Activated B cell treated with CpG ODN at 0.5 μM for 24 hours (primary cell): ENCODE measurements around the gene EFCC1. TPM values are rescaled to one million over a fixed set of nuclear protein-coding genes. Genes with fewer than 3 reads are reported as not detected.

Experiments used
- ATAC-seq: fragments of 200-7000 bp; cut with Tn5 transposase; one replicate; pipeline ENCODE4 v1.10.0; 2021; ENCODE audit warnings: low read depth, mild to moderate bottlenecking, moderate library complexity
- CTCF ChIA-PET: fragments of 350-600 bp; sonication (Branson Sonifier 250); formaldehyde crosslinking; loops from one replicate; lab custom pipeline; 2021; ENCODE audit warnings: antibody characterized with exemption; lab: Charles Lee
- POLR2A ChIA-PET: fragments of 350-600 bp; sonication (Branson Sonifier 250); formaldehyde crosslinking; loops from one replicate; lab custom pipeline; 2021; ENCODE audit warnings: antibody characterized with exemption; lab: Charles Lee
- DNase-seq: peaks from one replicate; pipeline ENCODE4 v3.0.0; 2022
- H3K27ac Mint-ChIP-seq: one replicate; pipeline ENCODE4 v1.8.0; 2020; ENCODE audit warnings: mixed read lengths
- H3K27me3 Mint-ChIP-seq: one replicate; pipeline ENCODE4 v1.8.0; 2021; ENCODE audit warnings: mixed read lengths
- H3K36me3 Mint-ChIP-seq: one replicate; pipeline ENCODE4 v1.8.0; 2021; ENCODE audit warnings: low read depth, mixed read lengths
- H3K4me1 Mint-ChIP-seq: one replicate; pipeline ENCODE4 v1.8.0; 2021; ENCODE audit warnings: mixed read lengths
- H3K4me3 Mint-ChIP-seq: one replicate; pipeline ENCODE4 v1.8.0; 2020; ENCODE audit warnings: mild to moderate bottlenecking, mixed read lengths
- H3K9me3 Mint-ChIP-seq: one replicate; pipeline ENCODE4 v1.8.0; 2020; ENCODE audit warnings: mixed read lengths
- CTCF ChIP-seq: fragments of 200-600 bp; IDR thresholded peaks from one replicate; pipeline ENCODE4 v1.8.0; 2022; ENCODE audit warnings: antibody characterized with exemption, mild to moderate bottlenecking
- intact Hi-C: fragments of 100-400 bp; cut with micrococcal nuclease; formaldehyde crosslinking; loops from one replicate; pipeline ENCODE4 v1.15.1; 2024
- total RNA-seq: library from RNA; stranded (reverse); gene quantifications from 2 replicates; pipeline ENCODE4 v1.2.3, GENCODE V29; 2022

EFCC1 gene
- total RNA-seq, 1 donor from 2014 or later: not detected

GRCh38 chr3:128988286-128988685, 12.8 kb upstream of the EFCC1 start:
- no peak overlapping the region for H3K27ac Mint-ChIP-seq
- H3K36me3 Mint-ChIP-seq: no peaks in the 10 kb centered on the region
- TF ChIP-seq CTCF: no peak
- no peaks in the 10 kb centered on the region for H3K9me3 Mint-ChIP-seq
- CTCF ChIA-PET: interaction anchor here (1.7 kb wide), 1 partner anchor 17 kb away, joined by 4 read pairs; no protein-coding TSS in a partner anchor
- ATAC-seq (no peak), DNase-seq (no peak)
- peaks cover under 1% of the 10 kb centered on the region for H3K4me1 Mint-ChIP-seq
- peaks cover 2% of the 10 kb centered on the region for H3K27me3 Mint-ChIP-seq
- POLR2A ChIA-PET: interaction anchor here (0.6 kb wide), 1 partner anchor 291 kb away, joined by 3 read pairs; no protein-coding TSS in a partner anchor
- no peak overlapping the region for H3K4me3 Mint-ChIP-seq
- intact Hi-C loops: no loop called here

GRCh38 chr3:128991355-128991895, 9.7 kb upstream of the EFCC1 start:
- no peak overlapping the region for H3K27ac Mint-ChIP-seq
- TF ChIP-seq CTCF: no peak
- no peaks in the 10 kb centered on the region for H3K36me3 Mint-ChIP-seq
- no peak overlapping the region for H3K4me3 Mint-ChIP-seq
- intact Hi-C loops: no loop called here
- no peaks in the 10 kb centered on the region for H3K27me3 Mint-ChIP-seq
- H3K4me1 Mint-ChIP-seq: peaks cover 24% of the 10 kb centered on the region
- POLR2A ChIA-PET: no interaction called here
- CTCF ChIA-PET: no interaction called here
- no peak for ATAC-seq
- H3K9me3 Mint-ChIP-seq: no peaks in the 10 kb centered on the region
- no peak for DNase-seq

GRCh38 chr3:128992926-128993460, 8.1 kb upstream of the EFCC1 start:
- DNase-seq (no peak), ATAC-seq (no peak)
- intact Hi-C loops: no loop called here
- ChIA-PET POLR2A (interaction anchor here (1.4 to 1.8 kb wide), 3 partner anchors 33 to 190 kb away, joined by 5 to 7 read pairs (median 6); partner anchors contain the start of genes ACAD9 and CNBP), CTCF (interaction anchor here (2.0 kb wide), 1 partner anchor 24 kb away, joined by 10 read pairs; no protein-coding TSS in a partner anchor)
- Mint-ChIP-seq H3K27me3 (peaks cover 8% of the 10 kb centered on the region), H3K4me3 (peak overlapping the region; percentile 60), H3K27ac (peak overlapping the region; percentile 41), H3K4me1 (peaks cover 28% of the 10 kb centered on the region), H3K36me3 (no peaks in the 10 kb centered on the region), H3K9me3 (no peaks in the 10 kb centered on the region)
- no peak for TF ChIP-seq CTCF

- ATAC-seq: peak; percentile 98
- intact Hi-C loops: loop anchor here (1.0 kb wide), 2 partner anchors 23 to 34 kb away; no protein-coding TSS in a partner anchor
- H3K27me3 Mint-ChIP-seq: peaks cover 15% of the 10 kb centered on the region
- peaks cover 28% of the 10 kb centered on the region for H3K4me1 Mint-ChIP-seq
- ChIA-PET CTCF (interaction anchor here (0.9 to 3.2 kb wide), 5 partner anchors 23 to 60 kb away, joined by 3 to 22 read pairs (median 7); no protein-coding TSS in a partner anchor), POLR2A (interaction anchor here (0.7 to 2.0 kb wide), 6 partner anchors 10 to 190 kb away, joined by 4 to 17 read pairs (median 6); partner anchors contain the start of genes ACAD9 and CNBP)
- H3K4me3 Mint-ChIP-seq: peak within 1 kb of the TSS; percentile 60
- peak within 1 kb of the TSS; percentile 41 for H3K27ac Mint-ChIP-seq
- no peaks in the 10 kb centered on the region for H3K9me3 Mint-ChIP-seq
- no peak for TF ChIP-seq CTCF
- peak; percentile 88 for DNase-seq
- no peaks in the 10 kb centered on the region for H3K36me3 Mint-ChIP-seq
These were observed 7.5 kb upstream of the EFCC1 start, which contains the start of gene CFAP92 for GRCh38 chr3:128993461-128994172. Gene CFAP92 (minus strand): TSS chr3:128994076. CDS start chr3:128993304, 772 bp downstream.
